GM12878 (cell line): ENCODE results near the gene JUND. TPM values are rescaled to one million over a fixed set of nuclear protein-coding genes. Genes with fewer than 3 reads are reported as not detected.

ENCODE experiments used
- ATAC-seq: fragments of 200-7000 bp; cut with Tn5 transposase; 3 replicates; pipeline ENCODE4 v1.9.1; 2020; ENCODE audit warnings: mild to moderate bottlenecking, moderate library complexity
- BruUV-seq: library from RNA; stranded (reverse); fragments of 400-500 nt; replicated peaks from 2 replicates; lab custom pipeline; 2021; lab: Mats Ljungman, UMichigan
- CTCF ChIA-PET: fragments of 300-600 bp; sonication (Branson Sonifier 250); formaldehyde crosslinking; extraction: SDS; loops from one replicate; lab custom pipeline; 2021; ENCODE audit warnings: inconsistent platforms; lab: Yijun Ruan, JAX
- POLR2A ChIA-PET: fragments of 350-600 bp; formaldehyde crosslinking; extraction: SDS; loops from one replicate; lab custom pipeline; 2021; ENCODE audit warnings: inconsistent platforms; lab: Charles Lee
- RAD21 ChIA-PET: fragments of 300-600 bp; sonication (Branson Sonifier 250); formaldehyde crosslinking; loops from one replicate; lab custom pipeline; 2023; ENCODE audit warnings: antibody characterized with exemption; ENCODE audit not compliant: unreplicated experiment; lab: Charles Lee
- SMC1A ChIA-PET: fragments of 300-600 bp; sonication (Branson Sonifier 250); formaldehyde crosslinking; loops from one replicate; lab custom pipeline; 2023; ENCODE audit not compliant: unreplicated experiment, uncharacterized antibody; lab: Charles Lee
- DNase-seq: peaks from one replicate; pipeline ENCODE4 v3.0.0-alpha.2; 2011; ENCODE audit warnings: low read depth, low spot score
- FAIRE-seq: peaks from 3 replicates; lab custom pipeline; 2011; peaks lifted over from hg19 to GRCh38; lab: Jason Lieb, UNC
- H2AFZ ChIP-seq: 2 replicates; pipeline ENCODE4 v1.6.0; 2011; ENCODE audit warnings: low read depth, low read length, control low read depth; ENCODE audit not compliant: control insufficient read depth
- H3K27ac ChIP-seq: 2 replicates; pipeline ENCODE4 v1.5.1; 2011; ENCODE audit warnings: control low read depth; ENCODE audit not compliant: control insufficient read depth, insufficient read depth
- H3K27me3 ChIP-seq, 2 experiments: replicated peaks in 1 of 2; 2 replicates each; pipeline versions ENCODE4 v1.6.0 to v1.6.1; 2011; ENCODE audit warnings: low read length in 1 of 2; ENCODE audit not compliant: control insufficient read depth in 2 of 2, insufficient read depth in 2 of 2
- H3K36me3 ChIP-seq, 2 experiments: 2 replicates each; pipeline ENCODE4 v1.5.1; 2011; ENCODE audit warnings: low read length in 1 of 2; ENCODE audit not compliant: control insufficient read depth in 2 of 2, insufficient read depth in 2 of 2
- H3K4me1 ChIP-seq: 2 replicates; pipeline ENCODE4 v1.6.1; 2011; ENCODE audit warnings: mild to moderate bottlenecking, low read length, moderate library complexity, mixed read lengths; ENCODE audit not compliant: control insufficient read depth, insufficient read depth
- H3K4me2 ChIP-seq: 2 replicates; pipeline ENCODE4 v1.6.0; 2011; ENCODE audit warnings: control low read depth; ENCODE audit not compliant: control insufficient read depth, insufficient read depth
- H3K4me3 ChIP-seq: fragments of 200-600 bp; sonication (generic); 2 replicates; pipeline ENCODE4 v1.5.1; 2016
- H3K79me2 ChIP-seq: 2 replicates; pipeline ENCODE4 v1.6.0; 2011; ENCODE audit warnings: low read length; ENCODE audit not compliant: control insufficient read depth, insufficient read depth
- H3K9ac ChIP-seq: 2 replicates; pipeline ENCODE4 v1.8.0; 2011; ENCODE audit warnings: low read length, control low read depth, mixed read lengths; ENCODE audit not compliant: control insufficient read depth, insufficient read depth
- H3K9me3 ChIP-seq: replicated peaks from 3 replicates; pipeline ENCODE4 v1.5.1; 2011; ENCODE audit warnings: mild to moderate bottlenecking, low read length; ENCODE audit not compliant: control insufficient read depth, insufficient read depth
- H4K20me1 ChIP-seq: 2 replicates; pipeline ENCODE4 v1.6.0; 2011; ENCODE audit not compliant: control insufficient read depth, insufficient read depth
- EZH2 ChIP-seq: IDR thresholded peaks from 2 replicates; pipeline ENCODE4 v1.6.1; 2012; ENCODE audit warnings: low read depth, mild to moderate bottlenecking, control low read depth, inconsistent platforms, low read length, borderline replicate concordance; ENCODE audit not compliant: control insufficient read depth
- KLF5 ChIP-seq: fragments of 450-650 bp; IDR thresholded peaks from 2 replicates; pipeline ENCODE4 v1.6.1; 2014; ENCODE audit warnings: mild to moderate bottlenecking; ENCODE audit not compliant: partially characterized antibody
- MTA2 ChIP-seq: fragments of 450-650 bp; IDR thresholded peaks from 2 replicates; pipeline ENCODE4 v1.6.1; 2016; ENCODE audit warnings: low read depth, mild to moderate bottlenecking, moderate library complexity
- WGBS: methylation state at CpG from one replicate; pipeline ENCODE4 v1.1.6; 2016; ENCODE audit warnings: low lambda C conversion rate; ENCODE audit not compliant: insufficient replicate concordance, insufficient coverage; ENCODE audit errors: missing lambda C conversion rate; 5-methylcytosine and 5-hydroxymethylcytosine counted together
- in situ Hi-C: fragments of 300-500 bp; cut with MboI; formaldehyde crosslinking; loops from 9 replicates; pipeline ENCODE4 v1.14.3; 2018; ENCODE audit warnings: mixed read lengths
- intact Hi-C: fragments of 100-400 bp; cut with micrococcal nuclease; formaldehyde crosslinking; loops from one replicate; pipeline ENCODE4 v1.14.2; 2022; ENCODE audit not compliant: unreplicated experiment
- polyA plus RNA-seq, 11 experiments: library from polyadenylated mRNA; depleted of rRNA in 4 of 11; unstranded in 6 of 11; stranded (reverse) in 5 of 11; fragments of >200 nt; fragmentation: Nextera tagmentation in 4 of 11; fragmentation: Illumina TruSeq in 1 of 11; extraction: Ambion mirVana in 4 of 11; extraction: Trizol in 1 of 11; gene quantifications; 1 replicate in 1 of 11; 2 replicates in 10 of 11; pipeline versions ENCODE4 v1.2.1 to v1.2.3, GENCODE V29; 2011 to 2016; ENCODE audit warnings: inconsistent platforms in 2 of 11, missing spikeins in 2 of 11, low read depth in 1 of 11
- total RNA-seq, 4 experiments: library from RNA; depleted of rRNA in 3 of 4; stranded (reverse); fragments of >200 nt in 3 of 4; fragmentation: Illumina TruSeq in 1 of 4; extraction: Trizol in 1 of 4; gene quantifications; 2 replicates each; pipeline versions ENCODE4 v1.2.1 to v1.2.3, GENCODE V29; 2013 to 2021
- TF ChIP-seq, protein P1 (sequence below): IDR thresholded peaks from 2 replicates; pipeline ENCODE4 v1.6.1; 2011; ENCODE audit warnings: mild to moderate bottlenecking, low read depth, low read length, moderate library complexity; ENCODE audit not compliant: insufficient replicate concordance
- TF ChIP-seq, protein P2 (sequence below): fragments of 450-650 bp; IDR thresholded peaks from 2 replicates; pipeline ENCODE4 v1.6.1; 2017; ENCODE audit warnings: mild to moderate bottlenecking, low read depth, inconsistent platforms; ENCODE audit not compliant: poor library complexity, severe bottlenecking
- TF ChIP-seq, protein P3 (sequence below): fragments of 450-650 bp; IDR thresholded peaks from 2 replicates; pipeline ENCODE4 v1.6.1; 2017; ENCODE audit warnings: antibody characterized with exemption, mild to moderate bottlenecking, moderate library complexity

JUND gene
- total and polyA plus RNA-seq, 10 of the 15 experiments (the other 5 are each of a cell fraction or from before 2014, with no cell fraction given), result 7.4 to 164 (median 18.8) TPM

DNA sequence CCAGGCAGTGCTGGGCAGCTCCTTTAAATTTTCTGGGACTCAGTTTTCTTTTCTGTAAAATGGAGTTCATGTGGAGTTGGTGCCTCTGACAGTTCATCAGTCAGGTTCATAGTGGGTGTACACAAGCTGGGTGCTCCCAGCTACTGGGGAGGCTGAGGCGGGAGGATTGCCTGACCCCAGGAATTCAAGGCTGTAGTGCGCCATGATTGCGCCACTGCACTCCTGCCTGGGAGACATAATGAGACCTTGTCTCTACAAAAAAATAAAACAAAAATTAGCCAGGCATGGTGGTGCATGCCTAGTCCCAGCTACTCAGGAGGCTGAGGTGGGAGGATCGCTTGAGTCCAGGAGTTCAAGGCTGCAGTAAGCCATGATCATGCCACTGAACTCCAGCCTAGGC is 28.3 kb downstream of the JUND start (continued):
- TF ChIP-seq, protein P1, sequence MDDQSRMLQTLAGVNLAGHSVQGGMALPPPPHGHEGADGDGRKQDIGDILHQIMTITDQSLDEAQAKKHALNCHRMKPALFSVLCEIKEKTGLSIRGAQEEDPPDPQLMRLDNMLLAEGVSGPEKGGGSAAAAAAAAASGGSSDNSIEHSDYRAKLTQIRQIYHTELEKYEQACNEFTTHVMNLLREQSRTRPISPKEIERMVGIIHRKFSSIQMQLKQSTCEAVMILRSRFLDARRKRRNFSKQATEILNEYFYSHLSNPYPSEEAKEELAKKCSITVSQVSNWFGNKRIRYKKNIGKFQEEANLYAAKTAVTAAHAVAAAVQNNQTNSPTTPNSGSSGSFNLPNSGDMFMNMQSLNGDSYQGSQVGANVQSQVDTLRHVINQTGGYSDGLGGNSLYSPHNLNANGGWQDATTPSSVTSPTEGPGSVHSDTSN, result no peak
- TF ChIP-seq, protein P2, sequence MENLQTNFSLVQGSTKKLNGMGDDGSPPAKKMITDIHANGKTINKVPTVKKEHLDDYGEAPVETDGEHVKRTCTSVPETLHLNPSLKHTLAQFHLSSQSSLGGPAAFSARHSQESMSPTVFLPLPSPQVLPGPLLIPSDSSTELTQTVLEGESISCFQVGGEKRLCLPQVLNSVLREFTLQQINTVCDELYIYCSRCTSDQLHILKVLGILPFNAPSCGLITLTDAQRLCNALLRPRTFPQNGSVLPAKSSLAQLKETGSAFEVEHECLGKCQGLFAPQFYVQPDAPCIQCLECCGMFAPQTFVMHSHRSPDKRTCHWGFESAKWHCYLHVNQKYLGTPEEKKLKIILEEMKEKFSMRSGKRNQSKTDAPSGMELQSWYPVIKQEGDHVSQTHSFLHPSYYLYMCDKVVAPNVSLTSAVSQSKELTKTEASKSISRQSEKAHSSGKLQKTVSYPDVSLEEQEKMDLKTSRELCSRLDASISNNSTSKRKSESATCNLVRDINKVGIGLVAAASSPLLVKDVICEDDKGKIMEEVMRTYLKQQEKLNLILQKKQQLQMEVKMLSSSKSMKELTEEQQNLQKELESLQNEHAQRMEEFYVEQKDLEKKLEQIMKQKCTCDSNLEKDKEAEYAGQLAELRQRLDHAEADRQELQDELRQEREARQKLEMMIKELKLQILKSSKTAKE, result no peak
- no peak for TF ChIP-seq KLF5

DNA sequence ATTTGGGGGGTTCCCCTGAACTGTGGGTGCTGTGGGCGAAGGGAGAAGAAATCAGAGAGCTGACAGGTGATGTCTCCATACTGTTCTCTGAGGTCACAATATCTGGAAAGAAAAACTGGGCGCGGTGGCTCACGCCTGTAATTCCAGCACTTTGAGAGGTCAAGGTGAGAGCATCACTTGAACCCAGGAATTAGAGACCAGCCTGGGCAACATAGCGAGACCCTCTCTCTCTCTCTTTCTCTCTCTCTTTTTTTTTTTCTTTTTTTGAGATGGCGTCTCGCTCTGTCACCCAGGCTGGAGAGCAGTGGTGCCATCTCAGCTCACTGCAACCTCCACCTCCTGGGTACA is 29.1 kb downstream of the JUND start:
- no peak for TF ChIP-seq EZH2
- TF ChIP-seq, protein P3, sequence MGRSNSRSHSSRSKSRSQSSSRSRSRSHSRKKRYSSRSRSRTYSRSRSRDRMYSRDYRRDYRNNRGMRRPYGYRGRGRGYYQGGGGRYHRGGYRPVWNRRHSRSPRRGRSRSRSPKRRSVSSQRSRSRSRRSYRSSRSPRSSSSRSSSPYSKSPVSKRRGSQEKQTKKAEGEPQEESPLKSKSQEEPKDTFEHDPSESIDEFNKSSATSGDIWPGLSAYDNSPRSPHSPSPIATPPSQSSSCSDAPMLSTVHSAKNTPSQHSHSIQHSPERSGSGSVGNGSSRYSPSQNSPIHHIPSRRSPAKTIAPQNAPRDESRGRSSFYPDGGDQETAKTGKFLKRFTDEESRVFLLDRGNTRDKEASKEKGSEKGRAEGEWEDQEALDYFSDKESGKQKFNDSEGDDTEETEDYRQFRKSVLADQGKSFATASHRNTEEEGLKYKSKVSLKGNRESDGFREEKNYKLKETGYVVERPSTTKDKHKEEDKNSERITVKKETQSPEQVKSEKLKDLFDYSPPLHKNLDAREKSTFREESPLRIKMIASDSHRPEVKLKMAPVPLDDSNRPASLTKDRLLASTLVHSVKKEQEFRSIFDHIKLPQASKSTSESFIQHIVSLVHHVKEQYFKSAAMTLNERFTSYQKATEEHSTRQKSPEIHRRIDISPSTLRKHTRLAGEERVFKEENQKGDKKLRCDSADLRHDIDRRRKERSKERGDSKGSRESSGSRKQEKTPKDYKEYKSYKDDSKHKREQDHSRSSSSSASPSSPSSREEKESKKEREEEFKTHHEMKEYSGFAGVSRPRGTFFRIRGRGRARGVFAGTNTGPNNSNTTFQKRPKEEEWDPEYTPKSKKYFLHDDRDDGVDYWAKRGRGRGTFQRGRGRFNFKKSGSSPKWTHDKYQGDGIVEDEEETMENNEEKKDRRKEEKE, result no peak
- no peak for TF ChIP-seq MTA2
- Histone ChIP-seq H3K4me1 (peaks cover 5% of the 10 kb centered on the region), H3K9me3 (no peaks in the 10 kb centered on the region), H3K4me3 (no peak overlapping the region), H3K36me3 (no peaks in the 10 kb centered on the region), H2AFZ (no peak overlapping the region), H4K20me1 (no peaks in the 10 kb centered on the region), H3K79me2 (no peaks in the 10 kb centered on the region), H3K27me3 (no peaks in the 10 kb centered on the region; a peak in 1 of 4 replicates), H3K27ac (no peak overlapping the region), H3K9ac (no peak overlapping the region), H3K4me2 (no peak overlapping the region)
- CTCF ChIA-PET, result interaction anchor here (0.7 to 8.0 kb wide), 32 partner anchors 9 to 314 kb away, joined by 3 to 213 read pairs (median 6); partner anchors contain the start of genes MPV17L2 and RAB3A
- 16% methylated on average over 5 of the region's 7 CpGs for WGBS
- intact Hi-C loops, result no loop called here
- POLR2A ChIA-PET, result interaction anchor here (0.6 to 1.2 kb wide), 4 partner anchors 47 to 86 kb away, joined by 3 read pairs; no protein-coding TSS in a partner anchor
- FAIRE-seq (no peak), ATAC-seq (no peak), DNase-seq (no peak)
- SMC1A ChIA-PET, result interaction anchor here (0.8 to 7.6 kb wide), 16 partner anchors 9 to 189 kb away, joined by 3 to 121 read pairs (median 5); partner anchors contain the start of genes MPV17L2 and RAB3A
- RAD21 ChIA-PET, result interaction anchor here (0.6 to 8.7 kb wide), 18 partner anchors 11 to 193 kb away, joined by 3 to 175 read pairs (median 5); partner anchors contain the start of genes LSM4, MPV17L2 and RAB3A
- no TSS peak for BruUV-seq
- in situ Hi-C loops, result no loop called here
